SK-N-SH (cell line): Measurements from ENCODE around the gene MAP2K5.

Experiments
- EP300 ChIP-seq, 2 experiments: IDR thresholded peaks; 2 replicates each; pipeline versions ENCODE4 v1.4.0 to v1.6.1; 2012; ENCODE audit warnings: borderline replicate concordance in 1 of 2, low read depth in 1 of 2, low read length in 1 of 2
- EZH2phosphoT487 ChIP-seq: fragments of 200-600 bp; sonication (generic); IDR thresholded peaks from 2 replicates; pipeline ENCODE4 v1.6.1; 2017; ENCODE audit warnings: low read depth, mixed run types, mild to moderate bottlenecking, antibody characterized with exemption, moderate library complexity, borderline replicate concordance
- GATA2 ChIP-seq: sonication (generic); formaldehyde crosslinking; IDR thresholded peaks from 2 replicates; pipeline ENCODE4 v1.5.0; 2020; ENCODE audit warnings: mild to moderate bottlenecking, missing genetic modification reagents
- JUND ChIP-seq: IDR thresholded peaks from 2 replicates; pipeline ENCODE4 v1.4.0; 2012
- PBX3 ChIP-seq: IDR thresholded peaks from 2 replicates; pipeline ENCODE4; 2012
- POLR2AphosphoS5 ChIP-seq: IDR thresholded peaks from 2 replicates; pipeline ENCODE4 v1.6.1; 2012; ENCODE audit warnings: low read depth, low read length
- REST ChIP-seq: IDR thresholded peaks from 2 replicates; pipeline ENCODE4 v1.6.1; 2012; ENCODE audit warnings: mild to moderate bottlenecking, low read depth, low read length, moderate library complexity
- SMC3 ChIP-seq: IDR thresholded peaks from 2 replicates; pipeline ENCODE4 v1.6.1; 2012; ENCODE audit warnings: low read depth, low read length, improper control_type of control experiment
- TAF1 ChIP-seq: IDR thresholded peaks from 2 replicates; pipeline ENCODE4 v1.6.1; 2012; ENCODE audit warnings: low read depth, mild to moderate bottlenecking, low read length, moderate library complexity, borderline replicate concordance
- YY1 ChIP-seq: IDR thresholded peaks from 2 replicates; pipeline ENCODE4 v1.4.0; 2012; ENCODE audit warnings: low read depth, mild to moderate bottlenecking
- TF ChIP-seq, protein P1 (sequence below): fragments of 200-600 bp; sonication (generic); IDR thresholded peaks from 2 replicates; pipeline ENCODE4 v1.6.1; 2017; ENCODE audit warnings: antibody characterized with exemption, mild to moderate bottlenecking, moderate library complexity
- TF ChIP-seq, protein P2 (sequence below): IDR thresholded peaks from 2 replicates; pipeline ENCODE4 v1.4.0; 2012; ENCODE audit warnings: low read depth

- TF ChIP-seq, protein P1, sequence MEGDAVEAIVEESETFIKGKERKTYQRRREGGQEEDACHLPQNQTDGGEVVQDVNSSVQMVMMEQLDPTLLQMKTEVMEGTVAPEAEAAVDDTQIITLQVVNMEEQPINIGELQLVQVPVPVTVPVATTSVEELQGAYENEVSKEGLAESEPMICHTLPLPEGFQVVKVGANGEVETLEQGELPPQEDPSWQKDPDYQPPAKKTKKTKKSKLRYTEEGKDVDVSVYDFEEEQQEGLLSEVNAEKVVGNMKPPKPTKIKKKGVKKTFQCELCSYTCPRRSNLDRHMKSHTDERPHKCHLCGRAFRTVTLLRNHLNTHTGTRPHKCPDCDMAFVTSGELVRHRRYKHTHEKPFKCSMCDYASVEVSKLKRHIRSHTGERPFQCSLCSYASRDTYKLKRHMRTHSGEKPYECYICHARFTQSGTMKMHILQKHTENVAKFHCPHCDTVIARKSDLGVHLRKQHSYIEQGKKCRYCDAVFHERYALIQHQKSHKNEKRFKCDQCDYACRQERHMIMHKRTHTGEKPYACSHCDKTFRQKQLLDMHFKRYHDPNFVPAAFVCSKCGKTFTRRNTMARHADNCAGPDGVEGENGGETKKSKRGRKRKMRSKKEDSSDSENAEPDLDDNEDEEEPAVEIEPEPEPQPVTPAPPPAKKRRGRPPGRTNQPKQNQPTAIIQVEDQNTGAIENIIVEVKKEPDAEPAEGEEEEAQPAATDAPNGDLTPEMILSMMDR = no peak
- no peak for TF ChIP-seq TAF1
- no peak for TF ChIP-seq POLR2AphosphoS5
- TF ChIP-seq PBX3 = no peak
- no peak for TF ChIP-seq GATA2
- no peak for TF ChIP-seq EZH2phosphoT487
- no peak for TF ChIP-seq EP300 (IDR thresholded peaks at IDR 0.05; ENCODE audit: borderline replicate concordance in 1 of 2, low read depth in 1 of 2, low read length in 1 of 2)
- no peak for TF ChIP-seq SMC3
- TF ChIP-seq, protein P2, sequence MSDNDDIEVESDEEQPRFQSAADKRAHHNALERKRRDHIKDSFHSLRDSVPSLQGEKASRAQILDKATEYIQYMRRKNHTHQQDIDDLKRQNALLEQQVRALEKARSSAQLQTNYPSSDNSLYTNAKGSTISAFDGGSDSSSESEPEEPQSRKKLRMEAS = no peak
- no peak for TF ChIP-seq REST
- TF ChIP-seq JUND = no peak
- TF ChIP-seq YY1 = no peak
These were observed 202.0 kb downstream of the MAP2K5 start for GRCh38 chr15:67744331-67745072.
